ENCODE measurements around the gene RPL27A.

GRCh38 chr11:8717876-8718753 is 35.5 kb downstream of the RPL27A start:
- TF ChIP-seq POLR2AphosphoS5 (IDR thresholded peaks at IDR 0.05; ENCODE audit: low read depth, low read length) = no peak
- TF ChIP-seq POLR2A (IDR thresholded peaks at IDR 0.05; ENCODE audit: low read depth, low read length) = no peak
- TF ChIP-seq TAF1 (IDR thresholded peaks at IDR 0.05; ENCODE audit: borderline replicate concordance, low read depth, low read length) = no peak

Measured in GM12892 (cell line).